Adrenal gland (tissue), 5 donors: Measurements from ENCODE around the gene MTHFD1L.

ENCODE experiments used
- CTCF ChIP-seq, 6 experiments: fragments of 450-650 bp in 4 of 6; fragments of 200-600 bp in 2 of 6; sonication (generic) in 1 of 6; IDR thresholded peaks; 1 replicate in 5 of 6; 2 replicates in 1 of 6; pipeline versions ENCODE4 v1.5.1 to v1.8.0; 2016 to 2021; ENCODE audit warnings: antibody characterized with exemption in 6 of 6, mild to moderate bottlenecking in 2 of 6, moderate library complexity in 1 of 6
- POLR2A ChIP-seq, 2 donors: fragments of 450-650 bp; IDR thresholded peaks; one replicate each; pipeline ENCODE4 v1.6.1; 2017; ENCODE audit warnings: antibody characterized with exemption in 2 of 2, mild to moderate bottlenecking in 2 of 2, moderate library complexity in 1 of 2
- donor health status: DM: no; HTN: no; CAD: no.

- TF ChIP-seq CTCF (IDR thresholded peaks at IDR 0.05) (no peak), POLR2A (IDR thresholded peaks at IDR 0.05) (no peak)
Observed at GRCh38 chr6:150987371-150987828, 121.9 kb downstream of the MTHFD1L start.
